Measurements from ENCODE around the gene GRK2. TPM values are rescaled to one million over a fixed set of nuclear protein-coding genes. Genes with fewer than 3 reads are reported as not detected.

GRK2 gene
- total RNA-seq, 1 experiment from 2014 or later: 40.7 TPM

DNA sequence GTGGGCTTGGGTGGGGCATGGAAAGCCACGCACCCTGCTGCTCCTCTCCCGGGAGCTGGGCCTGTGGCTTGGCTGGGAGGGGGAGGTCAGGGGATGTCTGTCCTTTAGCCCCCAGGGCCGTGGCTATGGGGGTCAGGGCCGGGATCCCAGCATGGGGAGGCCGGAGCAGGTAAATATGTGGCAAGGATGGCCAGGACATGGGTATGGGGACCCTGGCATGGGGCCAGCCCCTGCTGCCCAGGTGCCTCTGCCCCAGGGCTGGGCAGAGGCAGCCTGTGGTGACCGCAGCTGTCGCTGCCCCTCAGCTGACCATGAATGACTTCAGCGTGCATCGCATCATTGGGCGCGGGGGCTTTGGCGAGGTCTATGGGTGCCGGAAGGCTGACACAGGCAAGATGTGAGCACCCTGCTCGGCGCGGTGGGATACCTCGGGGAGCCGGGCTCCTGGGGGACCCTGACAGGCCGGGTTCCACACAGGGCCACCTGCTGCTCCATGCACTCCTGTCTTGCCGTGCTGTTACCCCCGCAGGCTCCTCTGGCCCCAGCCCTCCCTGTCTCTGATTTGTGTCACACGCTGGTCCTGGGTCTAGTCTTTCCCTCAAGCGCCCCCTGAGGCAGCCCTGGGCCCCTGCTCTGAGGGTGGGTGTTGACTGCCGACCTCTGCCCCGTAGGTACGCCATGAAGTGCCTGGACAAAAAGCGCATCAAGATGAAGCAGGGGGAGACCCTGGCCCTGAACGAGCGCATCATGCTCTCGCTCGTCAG is 14.7 kb downstream of the GRK2 start:
- DNase-seq (ENCODE audit: extremely low read depth, low read depth): no peak

GRCh38 chr11:67281552-67282150 is 15.4 kb downstream of the GRK2 start:
- no peak for DNase-seq (ENCODE audit: extremely low read depth, low read depth)

DNA sequence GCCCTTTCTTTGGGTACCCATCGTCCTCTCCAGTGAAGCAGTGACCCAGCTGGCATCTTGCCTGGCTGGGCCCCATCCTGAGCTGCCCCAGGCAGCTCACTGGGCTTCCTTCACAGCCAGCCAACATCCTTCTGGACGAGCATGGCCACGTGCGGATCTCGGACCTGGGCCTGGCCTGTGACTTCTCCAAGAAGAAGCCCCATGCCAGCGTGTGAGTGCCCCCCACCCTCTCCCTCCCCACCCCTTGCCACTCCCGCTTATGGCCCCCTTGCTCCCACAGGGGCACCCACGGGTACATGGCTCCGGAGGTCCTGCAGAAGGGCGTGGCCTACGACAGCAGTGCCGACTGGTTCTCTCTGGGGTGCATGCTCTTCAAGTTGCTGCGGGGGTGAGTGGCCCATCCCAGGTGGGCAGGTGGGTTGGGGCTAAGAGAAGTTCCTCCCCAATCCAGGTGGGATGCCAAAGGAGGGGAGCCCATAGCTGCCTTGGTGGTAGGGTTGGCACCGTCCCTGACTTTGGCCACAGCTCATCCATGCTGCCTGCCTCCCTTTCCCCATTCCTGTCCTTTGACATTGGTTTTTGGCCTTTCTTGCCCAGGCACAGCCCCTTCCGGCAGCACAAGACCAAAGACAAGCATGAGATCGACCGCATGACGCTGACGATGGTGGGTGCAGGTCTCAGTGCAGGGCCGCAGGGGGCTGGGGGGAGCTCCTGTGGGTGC is 16.0 kb downstream of the GRK2 start:
- DNase-seq (ENCODE audit: extremely low read depth, low read depth): no peak

DNA sequence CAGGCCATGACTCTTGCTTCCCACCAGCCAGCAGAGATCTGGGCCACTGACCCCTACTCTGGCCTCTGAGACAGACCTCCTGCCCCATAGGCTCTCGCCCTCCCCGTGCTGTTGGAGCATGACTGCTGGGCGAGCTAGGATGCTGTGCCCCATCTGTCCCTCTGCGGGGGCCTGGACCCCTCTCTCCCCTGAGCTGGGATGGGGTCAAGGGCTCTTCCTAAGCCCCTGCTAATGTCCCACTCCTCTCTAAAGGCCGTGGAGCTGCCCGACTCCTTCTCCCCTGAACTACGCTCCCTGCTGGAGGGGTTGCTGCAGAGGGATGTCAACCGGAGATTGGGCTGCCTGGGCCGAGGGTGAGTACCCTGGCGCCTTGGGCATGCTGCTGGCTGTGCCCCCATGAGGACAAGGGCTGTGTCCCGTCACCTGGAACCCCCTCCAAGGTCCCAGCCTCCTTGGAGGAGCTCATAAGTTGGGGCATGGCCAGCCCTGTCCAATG is 16.7 kb downstream of the GRK2 start:
- DNase-seq (ENCODE audit: extremely low read depth, low read depth): no peak

GRCh38 chr11:67283481-67283963 is 17.2 kb downstream of the GRK2 start:
- DNase-seq (ENCODE audit: extremely low read depth, low read depth): no peak

- DNase-seq (ENCODE audit: extremely low read depth, low read depth): no peak
Measured at GRCh38 chr11:67284811-67285540, 18.7 kb downstream of the GRK2 start.

- no peak for DNase-seq (ENCODE audit: extremely low read depth, low read depth)
Measured at GRCh38 chr11:67285541-67286498, 19.5 kb downstream of the GRK2 start.

DNA sequence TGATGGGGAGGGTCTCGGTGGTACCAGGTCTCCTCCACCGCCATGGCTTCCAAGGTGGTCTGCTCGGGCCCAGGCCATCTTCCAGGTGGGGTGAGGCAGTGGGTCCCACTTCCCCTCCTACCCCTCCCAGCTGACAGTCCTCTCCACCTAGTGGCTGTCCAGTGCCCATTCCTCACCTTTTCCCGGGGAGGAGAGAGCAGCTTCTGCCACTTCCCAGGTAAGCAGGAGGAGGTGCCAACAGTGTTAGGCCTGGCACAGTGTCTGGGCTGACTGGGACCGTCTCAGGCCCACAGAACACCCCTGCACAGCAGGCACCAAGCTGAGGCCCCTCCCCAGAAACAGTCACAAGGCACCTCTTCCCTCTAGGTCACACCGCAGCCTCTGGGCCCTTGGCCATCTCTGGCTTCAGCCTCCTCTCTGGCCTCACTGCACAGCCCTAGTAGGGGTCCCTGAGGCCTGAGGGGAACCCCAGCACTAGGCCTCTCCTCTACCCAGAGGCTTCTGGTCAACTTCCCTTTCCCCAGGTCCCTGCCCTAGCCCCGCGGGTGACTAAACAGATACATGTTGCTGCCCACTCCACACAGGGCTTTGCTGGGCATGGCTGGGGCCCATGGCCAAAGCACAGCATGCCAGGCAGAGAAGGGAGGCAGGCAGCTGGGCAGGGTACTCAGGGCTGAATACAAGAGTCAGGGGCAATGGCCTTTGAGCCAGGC is 20.5 kb downstream of the GRK2 start:
- no peak for DNase-seq (ENCODE audit: extremely low read depth, low read depth)

GRCh38 chr11:67287355-67288197 is 21.3 kb downstream of the GRK2 start:
- DNase-seq (ENCODE audit: extremely low read depth, low read depth): no peak

GRCh38 chr11:67288198-67288451 is 21.9 kb downstream of the GRK2 start:
- DNase-seq (ENCODE audit: extremely low read depth, low read depth): no peak

DNA sequence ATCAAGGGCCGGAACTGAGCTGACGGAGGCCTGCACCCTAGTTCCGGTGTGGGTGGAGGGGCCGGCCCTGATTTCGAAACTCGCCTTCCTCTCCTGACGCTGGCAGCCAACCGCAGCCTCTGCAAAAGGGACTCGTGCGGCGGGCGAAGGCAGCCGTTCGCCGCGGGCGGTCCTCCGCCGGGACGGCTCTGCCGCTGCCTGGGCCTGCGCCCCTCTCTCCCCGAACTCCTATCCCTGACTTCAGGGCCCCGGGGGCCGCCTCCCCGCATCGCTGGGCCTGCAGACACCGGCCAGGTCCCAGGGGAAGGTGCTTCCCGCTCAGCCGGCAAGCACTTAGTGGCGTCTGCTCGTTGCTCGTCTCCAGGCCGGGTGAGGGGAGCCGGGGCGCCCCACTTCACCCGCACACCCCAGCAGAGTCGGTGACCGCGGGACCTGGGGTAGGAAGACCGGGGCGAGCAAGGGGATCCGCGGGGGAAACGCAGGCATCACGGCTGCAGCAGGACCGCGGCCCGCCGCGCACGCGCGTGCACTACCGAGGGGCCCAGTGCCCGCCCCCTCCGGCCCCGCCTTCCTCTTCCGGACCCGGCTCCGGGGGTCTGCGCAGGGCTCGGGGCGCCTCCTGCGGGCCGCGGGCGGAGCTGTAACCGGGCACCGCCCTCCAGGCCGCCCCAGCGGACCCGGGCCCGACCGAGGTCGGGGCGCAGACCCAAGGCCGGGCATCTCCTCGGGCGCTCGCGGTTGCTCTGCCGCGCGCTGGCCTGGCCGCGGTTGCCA is 22.4 kb downstream of the GRK2 start:
- DNase-seq (ENCODE audit: extremely low read depth, low read depth): peak; percentile 72

- DNase-seq (ENCODE audit: extremely low read depth, low read depth): no peak
Measured at GRCh38 chr11:67289226-67289650, 23.0 kb downstream of the GRK2 start, which contains the start of gene ANKRD13D. Gene ANKRD13D, plus strand, starts transcription at chr11:67289303. Its CDS starts 158 bp downstream, at chr11:67289461.

DNA sequence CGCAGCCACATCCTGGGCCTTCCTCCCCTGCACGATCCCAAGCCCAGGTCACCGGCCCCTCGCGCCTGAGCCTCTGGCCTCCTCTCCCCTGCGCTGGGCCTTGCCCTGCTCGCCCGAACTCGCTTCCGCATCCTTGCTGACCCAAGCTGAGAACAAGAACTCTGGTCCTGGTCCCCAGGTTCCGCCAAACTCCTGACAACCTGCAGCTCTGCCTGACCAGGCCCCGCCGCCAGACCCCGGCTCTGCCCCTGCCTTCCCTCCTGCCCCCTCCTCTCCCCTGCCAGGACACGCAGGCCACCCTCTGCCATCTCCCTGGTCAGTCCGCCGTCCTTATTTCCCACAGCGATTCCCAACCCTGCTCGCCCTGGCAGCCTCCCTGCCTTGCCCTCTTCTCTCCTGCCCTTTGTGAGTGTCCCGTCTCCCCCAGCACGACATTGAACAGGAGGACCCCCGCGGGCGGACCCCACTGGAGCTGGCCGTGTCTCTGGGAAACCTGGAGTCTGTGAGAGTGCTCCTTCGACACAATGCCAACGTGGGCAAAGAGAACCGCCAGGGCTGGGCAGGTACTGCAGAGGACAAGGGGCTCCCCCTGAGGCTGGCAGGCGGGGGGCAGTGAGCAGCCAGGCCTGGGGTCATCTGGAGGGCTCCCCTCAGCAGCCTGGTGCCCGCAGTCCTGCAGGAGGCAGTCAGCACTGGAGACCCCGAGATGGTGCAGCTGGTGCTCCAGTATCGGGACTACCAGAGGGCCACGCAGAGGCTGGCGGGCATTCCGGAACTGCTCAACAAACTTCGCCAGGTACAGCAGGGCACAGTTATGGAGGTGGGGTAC is 23.6 kb downstream of the GRK2 start:
- no peak for DNase-seq (ENCODE audit: extremely low read depth, low read depth)

DNA sequence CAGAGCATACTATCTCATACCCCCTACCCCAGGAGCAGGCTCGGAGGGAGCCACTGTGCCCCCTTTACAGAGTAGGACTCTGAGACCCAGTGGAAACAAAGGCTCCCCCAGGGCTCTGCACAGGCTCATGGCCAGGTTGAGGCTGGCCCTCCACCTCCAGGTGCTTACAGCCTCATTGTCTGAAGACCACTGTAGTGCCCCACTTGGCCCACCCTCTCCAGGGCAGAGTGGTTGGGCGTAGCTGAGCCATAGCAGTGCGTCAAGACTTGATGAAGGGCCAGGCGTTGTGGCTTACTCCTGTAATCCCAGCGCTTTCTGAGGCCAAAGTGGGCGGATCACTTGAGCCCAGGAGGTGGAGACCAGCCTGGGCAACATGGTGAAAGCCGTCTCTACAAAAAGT is 24.5 kb downstream of the GRK2 start:
- no peak for DNase-seq (ENCODE audit: extremely low read depth, low read depth)

DNA sequence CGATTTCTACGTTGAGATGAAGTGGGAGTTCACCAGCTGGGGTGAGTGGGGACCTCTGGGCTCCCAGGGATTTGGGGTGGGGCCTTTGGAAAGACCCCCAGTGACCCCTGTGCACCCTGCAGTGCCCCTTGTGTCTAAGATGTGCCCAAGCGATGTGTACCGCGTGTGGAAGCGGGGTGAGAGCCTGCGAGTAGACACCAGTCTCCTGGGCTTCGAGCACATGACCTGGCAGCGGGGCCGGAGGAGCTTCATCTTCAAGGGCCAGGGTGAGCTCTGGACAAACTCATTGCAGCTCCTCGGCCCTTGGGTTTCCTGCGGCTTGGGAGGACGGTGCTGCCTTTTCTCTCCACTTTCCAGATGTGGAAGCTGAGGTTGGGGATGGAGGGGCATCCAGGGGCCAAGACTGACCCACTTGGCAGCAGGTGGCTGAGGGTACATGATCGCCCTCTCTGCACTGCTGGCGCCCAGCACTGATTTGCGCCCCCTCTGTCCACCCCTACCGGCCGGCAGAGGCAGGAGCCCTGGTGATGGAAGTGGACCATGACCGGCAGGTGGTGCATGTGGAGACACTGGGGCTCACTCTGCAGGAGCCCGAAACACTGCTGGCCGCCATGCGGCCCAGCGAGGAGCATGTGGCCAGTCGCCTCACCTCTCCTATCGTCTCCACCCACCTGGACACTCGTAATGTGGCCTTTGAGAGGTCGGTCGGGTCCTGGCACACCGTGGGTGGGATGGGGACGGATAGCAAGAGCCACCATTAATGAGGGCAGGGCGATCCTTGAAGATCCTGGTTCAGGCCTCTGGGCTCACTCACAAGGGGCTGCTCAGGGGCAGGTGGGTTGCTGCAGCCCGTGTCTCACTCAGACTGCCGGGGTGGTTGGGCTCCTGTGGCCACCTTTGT is 25.5 kb downstream of the GRK2 start:
- no peak for DNase-seq (ENCODE audit: extremely low read depth, low read depth)

DNA sequence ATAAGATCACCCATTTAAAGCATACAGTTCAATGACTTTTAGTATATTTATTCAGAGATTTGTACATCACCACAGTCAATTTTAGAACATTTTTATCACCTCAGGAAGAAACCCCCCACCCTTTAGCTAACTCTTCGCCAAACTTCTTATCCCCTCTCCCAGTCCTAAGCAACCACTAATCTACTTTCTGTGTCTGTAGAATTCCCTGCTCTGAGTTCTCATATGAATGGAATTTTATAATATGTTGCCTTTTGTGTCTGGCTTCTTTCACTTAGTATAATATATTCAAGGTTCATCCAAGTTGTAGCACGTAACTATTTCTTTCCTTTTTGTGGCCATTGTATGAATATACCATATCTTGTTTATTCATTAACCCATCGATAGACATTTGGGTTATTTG is 26.4 kb downstream of the GRK2 start:
- DNase-seq (ENCODE audit: extremely low read depth, low read depth): no peak
